Panc1 (cell line): ENCODE results near the gene ZRANB3. TPM values are rescaled to one million over a fixed set of nuclear protein-coding genes. Genes with fewer than 3 reads are reported as not detected.

Source experiments
- ATAC-seq: fragments of 200-7000 bp; cut with Tn5 transposase; 2 replicates; pipeline ENCODE4 v1.9.1; 2020; ENCODE audit warnings: mild to moderate bottlenecking, moderate library complexity
- BruUV-seq: library from RNA; stranded (reverse); fragments of 400-500 nt; replicated peaks from 2 replicates; lab custom pipeline; 2021; lab: Mats Ljungman, UMichigan
- CTCF ChIA-PET: fragments of 300-600 bp; sonication (Branson Sonifier 250); formaldehyde crosslinking; loops from one replicate; lab custom pipeline; 2022; ENCODE audit warnings: antibody characterized with exemption; lab: Charles Lee
- POLR2A ChIA-PET: fragments of 300-600 bp; sonication (Branson Sonifier 250); formaldehyde crosslinking; loops from one replicate; lab custom pipeline; 2022; ENCODE audit warnings: antibody characterized with exemption; lab: Charles Lee
- DNase-seq: peaks from one replicate; pipeline ENCODE4 v3.0.0-alpha.2; 2010; ENCODE audit warnings: low read depth, low spot score
- H3K27ac ChIP-seq: 2 replicates; pipeline ENCODE4 v1.5.1; 2011; ENCODE audit warnings: mild to moderate bottlenecking, low read length, inconsistent platforms
- H3K27me3 ChIP-seq: fragments of 200-500 bp; sonication (Bioruptor generic); 2 replicates; pipeline ENCODE4 v1.6.0; 2014; ENCODE audit warnings: low read length, inconsistent platforms; ENCODE audit not compliant: control insufficient read depth, insufficient read depth
- H3K36me3 ChIP-seq: fragments of 200-500 bp; sonication (Bioruptor generic); 2 replicates; pipeline ENCODE4 v1.5.1; 2014; ENCODE audit warnings: inconsistent platforms, mild to moderate bottlenecking, low read length, moderate library complexity; ENCODE audit not compliant: control insufficient read depth, insufficient read depth
- H3K4me1 ChIP-seq: 2 replicates; pipeline ENCODE4 v1.5.1; 2011; ENCODE audit warnings: inconsistent platforms, mild to moderate bottlenecking, low read length, moderate library complexity; ENCODE audit not compliant: control insufficient read depth, insufficient read depth
- H3K4me3 ChIP-seq, 2 experiments: 2 replicates each; pipeline ENCODE4 v1.5.1; 2011 to 2012; ENCODE audit warnings: low read depth in 2 of 2, low read length in 2 of 2, mild to moderate bottlenecking in 2 of 2, inconsistent platforms in 1 of 2, moderate library complexity in 1 of 2
- H3K9me3 ChIP-seq: fragments of 200-500 bp; sonication (Bioruptor generic); 2 replicates; pipeline ENCODE4 v1.5.1; 2014; ENCODE audit warnings: low read depth, mild to moderate bottlenecking, inconsistent platforms, low read length, moderate library complexity; ENCODE audit not compliant: control insufficient read depth, insufficient read depth
- CTCF ChIP-seq: fragments of 450-650 bp; IDR thresholded peaks from 2 replicates; pipeline ENCODE4 v1.5.1; 2017; ENCODE audit warnings: mild to moderate bottlenecking
- POLR2AphosphoS5 ChIP-seq: IDR thresholded peaks from 2 replicates; pipeline ENCODE4 v1.6.1; 2012; ENCODE audit warnings: mild to moderate bottlenecking, low read depth, low read length, moderate library complexity
- REST ChIP-seq, 2 experiments: IDR thresholded peaks; 2 replicates each; pipeline ENCODE4 v1.6.1; 2011 to 2012; ENCODE audit warnings: low read depth in 2 of 2, control low read depth in 1 of 2, low read length in 1 of 2, mild to moderate bottlenecking in 1 of 2, moderate library complexity in 1 of 2; ENCODE audit not compliant: insufficient read depth in 1 of 2
- SIN3A ChIP-seq: IDR thresholded peaks from 2 replicates; pipeline ENCODE4 v1.6.1; 2012; ENCODE audit warnings: low read depth, mild to moderate bottlenecking, low read length, moderate library complexity, borderline replicate concordance; ENCODE audit not compliant: insufficient read depth
- TCF7L2 ChIP-seq: IDR thresholded peaks from 2 replicates; pipeline ENCODE4 v1.6.1; 2011; ENCODE audit warnings: mild to moderate bottlenecking, low read depth, low read length, inconsistent platforms
- in situ Hi-C: cut with HindIII; loops from 2 replicates; pipeline ENCODE4 v1.10.0; 2016; ENCODE audit warnings: low sequenced_read_pairs, low pct_unique_long_range_greater_than_20kb
- intact Hi-C: fragments of 100-400 bp; cut with micrococcal nuclease; formaldehyde crosslinking; loops from one replicate; pipeline ENCODE4 v1.10.0; 2022; ENCODE audit not compliant: unreplicated experiment
- total RNA-seq: library from RNA; stranded (reverse); gene quantifications from one replicate; pipeline ENCODE4 v1.2.1, GENCODE V29; 2021; ENCODE audit not compliant: unreplicated experiment

Gene ZRANB3
- total RNA-seq, 1 experiment from 2014 or later = 11.7 TPM

- intact Hi-C loops (no loop called here), in situ Hi-C loops (no loop called here)
- no TSS peak for BruUV-seq
- Histone ChIP-seq H3K27ac (no peak overlapping the region), H3K27me3 (no peaks in the 10 kb centered on the region), H3K36me3 (peaks cover 2% of the 10 kb centered on the region; the same call in 1 of the 2 replicates), H3K4me3 (no peak overlapping the region), H3K4me1 (no peaks in the 10 kb centered on the region), H3K9me3 (no peaks in the 10 kb centered on the region)
- CTCF ChIA-PET = no interaction called here
- POLR2A ChIA-PET = no interaction called here
- no peak for ATAC-seq
- DNase-seq = no peak
- TF ChIP-seq SIN3A (no peak), POLR2AphosphoS5 (no peak), TCF7L2 (no peak), CTCF (no peak), REST (IDR thresholded peaks at IDR 0.05; ENCODE audit: insufficient read depth in 1 of 2, low read depth in 2 of 2, low read length in 1 of 2) (no peak)
These were observed 39.9 kb upstream of the ZRANB3 start for GRCh38 chr2:135570884-135571283.

GRCh38 chr2:135563793-135564192, 32.8 kb upstream of the ZRANB3 start:
- Histone ChIP-seq H3K27ac (no peak overlapping the region), H3K36me3 (no peaks in the 10 kb centered on the region), H3K27me3 (no peaks in the 10 kb centered on the region), H3K9me3 (no peaks in the 10 kb centered on the region; the same call in 1 of the 2 replicates), H3K4me1 (peaks cover 2% of the 10 kb centered on the region; the same call in 1 of the 2 replicates), H3K4me3 (no peak overlapping the region)
- no TSS peak for BruUV-seq
- TF ChIP-seq POLR2AphosphoS5 = no peak
- TF ChIP-seq SIN3A = no peak
- TF ChIP-seq TCF7L2 = no peak
- TF ChIP-seq CTCF = no peak
- TF ChIP-seq REST (IDR thresholded peaks at IDR 0.05; ENCODE audit: insufficient read depth in 1 of 2, low read depth in 2 of 2, low read length in 1 of 2) = no peak
- CTCF ChIA-PET = no interaction called here
- POLR2A ChIA-PET = no interaction called here
- intact Hi-C loops (no loop called here), in situ Hi-C loops (no loop called here)
- ATAC-seq (peak; percentile 86), DNase-seq (no peak)
